GM12872 (cell line): ENCODE measurements around the gene CKMT2.

Source experiments
- CTCF ChIP-seq: IDR thresholded peaks from 3 replicates; pipeline ENCODE4 v1.5.1; 2011; ENCODE audit warnings: low read depth, mild to moderate bottlenecking, low read length, moderate library complexity; ENCODE audit not compliant: insufficient read depth

Gene CKMT2

GRCh38 chr5:81219389-81219788, 13.7 kb upstream of the CKMT2 start:
- no peak for TF ChIP-seq CTCF

GRCh38 chr5:81222285-81222684, 10.8 kb upstream of the CKMT2 start:
- no peak for TF ChIP-seq CTCF

GRCh38 chr5:81225463-81225862, 7.7 kb upstream of the CKMT2 start:
- TF ChIP-seq CTCF = no peak

GRCh38 chr5:81226286-81226685, 6.8 kb upstream of the CKMT2 start:
- TF ChIP-seq CTCF = no peak

GRCh38 chr5:81226949-81227348, 6.2 kb upstream of the CKMT2 start:
- TF ChIP-seq CTCF = no peak

GRCh38 chr5:81228084-81228483, 5.0 kb upstream of the CKMT2 start:
- no peak for TF ChIP-seq CTCF

GRCh38 chr5:81230416-81230815, 2.7 kb upstream of the CKMT2 start:
- TF ChIP-seq CTCF = no peak
